WERI-Rb-1 (cell line): ENCODE measurements around the gene ATP6V1C2.
"Not testable (repeated sequence)": the region's sequence is repeated elsewhere in the genome, so short reads cannot be mapped to it uniquely, and the experiment has no call there.

Source experiments
- DNase-seq: peaks from one replicate; pipeline ENCODE4 v3.0.0-alpha.2; 2020
- H3K27ac ChIP-seq: fragments of 250-450 bp; sonication (Bioruptor Pico); 2 replicates; pipeline ENCODE4 v1.5.1; 2020; ENCODE audit warnings: mild to moderate bottlenecking, moderate library complexity
- H3K27me3 ChIP-seq: fragments of 250-450 bp; sonication (Bioruptor Pico); 2 replicates; pipeline ENCODE4 v1.5.1; 2021; ENCODE audit warnings: mild to moderate bottlenecking, low read depth, moderate library complexity; ENCODE audit not compliant: insufficient read depth, severe bottlenecking
- H3K36me3 ChIP-seq: fragments of 250-450 bp; sonication (Bioruptor Pico); 2 replicates; pipeline ENCODE4 v1.5.1; 2020; ENCODE audit warnings: mild to moderate bottlenecking, moderate library complexity
- H3K4me3 ChIP-seq: 2 replicates; pipeline ENCODE4 v1.5.1; 2011; ENCODE audit warnings: low read depth, mild to moderate bottlenecking, control low read depth, low read length
- H3K9me3 ChIP-seq: fragments of 250-450 bp; sonication (Bioruptor Pico); 2 replicates; pipeline ENCODE4 v1.5.1; 2021; ENCODE audit warnings: mild to moderate bottlenecking, moderate library complexity; ENCODE audit not compliant: severe bottlenecking
- TF ChIP-seq, protein P1 (sequence below): IDR thresholded peaks from 2 replicates; pipeline ENCODE4 v1.5.1; 2011; ENCODE audit warnings: low read depth, mild to moderate bottlenecking, control low read depth, inconsistent platforms, low read length

Gene ATP6V1C2

DNA sequence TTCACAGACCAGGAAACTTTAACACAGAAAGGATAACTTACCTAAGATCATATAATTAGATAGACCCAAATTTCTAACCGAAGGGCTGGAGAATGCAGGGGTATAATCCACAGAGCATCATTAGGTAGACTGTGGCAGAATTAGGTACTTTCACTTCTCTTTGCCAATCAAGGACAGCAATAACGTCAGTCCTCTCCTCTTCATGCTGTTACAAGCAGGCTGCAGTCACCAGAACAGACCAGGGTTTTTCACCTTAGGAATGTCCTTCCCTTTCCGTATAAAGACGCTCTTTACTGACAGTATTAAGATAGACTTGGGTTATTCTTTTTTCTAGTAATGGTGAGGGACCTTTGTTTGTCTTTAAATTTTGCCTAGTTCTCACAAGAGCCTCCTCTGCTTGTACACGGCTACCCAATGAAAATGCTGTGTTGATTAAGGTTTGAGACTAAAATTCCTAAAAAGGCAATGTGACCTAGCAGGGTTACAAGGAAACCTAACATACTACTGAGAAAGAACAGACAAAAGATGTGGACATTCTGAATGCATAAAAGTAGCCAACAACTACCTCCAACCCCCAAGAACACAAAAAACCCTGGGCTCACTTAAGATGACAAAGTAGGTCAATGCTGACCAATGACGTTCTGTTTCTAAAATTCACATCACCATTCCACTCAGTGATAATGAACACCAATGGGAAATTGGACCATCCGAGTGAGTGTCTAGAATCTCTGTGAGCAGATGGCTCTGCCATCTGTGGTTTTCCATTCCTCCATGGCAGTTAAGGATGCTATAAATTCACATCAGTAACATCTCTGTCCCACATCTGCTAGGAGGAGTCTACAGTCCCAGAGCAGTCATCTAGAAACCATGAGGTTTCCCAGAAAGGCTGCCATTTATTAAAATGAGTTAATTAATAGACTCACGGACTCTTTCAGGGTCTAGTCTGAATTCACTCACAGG is 89.1 kb downstream of the ATP6V1C2 start:
- H3K27me3 ChIP-seq = no peaks in the 10 kb centered on the region
- H3K4me3 ChIP-seq = no peak overlapping the region
- no peak overlapping the region for H3K27ac ChIP-seq
- TF ChIP-seq, protein P1, sequence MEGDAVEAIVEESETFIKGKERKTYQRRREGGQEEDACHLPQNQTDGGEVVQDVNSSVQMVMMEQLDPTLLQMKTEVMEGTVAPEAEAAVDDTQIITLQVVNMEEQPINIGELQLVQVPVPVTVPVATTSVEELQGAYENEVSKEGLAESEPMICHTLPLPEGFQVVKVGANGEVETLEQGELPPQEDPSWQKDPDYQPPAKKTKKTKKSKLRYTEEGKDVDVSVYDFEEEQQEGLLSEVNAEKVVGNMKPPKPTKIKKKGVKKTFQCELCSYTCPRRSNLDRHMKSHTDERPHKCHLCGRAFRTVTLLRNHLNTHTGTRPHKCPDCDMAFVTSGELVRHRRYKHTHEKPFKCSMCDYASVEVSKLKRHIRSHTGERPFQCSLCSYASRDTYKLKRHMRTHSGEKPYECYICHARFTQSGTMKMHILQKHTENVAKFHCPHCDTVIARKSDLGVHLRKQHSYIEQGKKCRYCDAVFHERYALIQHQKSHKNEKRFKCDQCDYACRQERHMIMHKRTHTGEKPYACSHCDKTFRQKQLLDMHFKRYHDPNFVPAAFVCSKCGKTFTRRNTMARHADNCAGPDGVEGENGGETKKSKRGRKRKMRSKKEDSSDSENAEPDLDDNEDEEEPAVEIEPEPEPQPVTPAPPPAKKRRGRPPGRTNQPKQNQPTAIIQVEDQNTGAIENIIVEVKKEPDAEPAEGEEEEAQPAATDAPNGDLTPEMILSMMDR = no peak
- peaks cover 54% of the 10 kb centered on the region for H3K36me3 ChIP-seq
- H3K9me3 ChIP-seq = no peaks in the 10 kb centered on the region
- DNase-seq = no peak

DNA sequence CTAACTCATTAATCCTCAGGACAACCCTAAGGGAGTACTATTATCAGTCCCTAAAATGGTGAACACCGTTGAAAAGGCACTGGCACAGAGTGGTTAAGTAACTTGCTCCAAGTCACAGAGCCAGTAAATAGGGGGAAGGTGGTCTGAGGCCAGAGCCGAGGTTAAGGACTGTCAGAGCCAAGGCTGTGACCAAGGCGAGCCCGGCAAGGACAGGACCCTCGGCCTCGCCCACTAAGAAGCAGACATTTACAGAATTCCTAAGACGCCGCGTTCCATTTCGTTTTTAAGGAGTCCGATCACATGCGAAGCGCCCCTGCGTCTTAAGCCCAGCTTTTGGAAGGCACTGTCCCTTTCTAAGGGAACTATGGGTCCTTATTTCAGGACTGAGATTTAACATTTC is 90.1 kb downstream of the ATP6V1C2 start:
- TF ChIP-seq, protein P1 = no peak
- Histone ChIP-seq H3K27ac (peak overlapping the region; percentile 98), H3K9me3 (no peaks in the 10 kb centered on the region), H3K27me3 (no peaks in the 10 kb centered on the region), H3K4me3 (peak overlapping the region; percentile 81), H3K36me3 (peaks cover 54% of the 10 kb centered on the region)
- DNase-seq = no peak

DNA sequence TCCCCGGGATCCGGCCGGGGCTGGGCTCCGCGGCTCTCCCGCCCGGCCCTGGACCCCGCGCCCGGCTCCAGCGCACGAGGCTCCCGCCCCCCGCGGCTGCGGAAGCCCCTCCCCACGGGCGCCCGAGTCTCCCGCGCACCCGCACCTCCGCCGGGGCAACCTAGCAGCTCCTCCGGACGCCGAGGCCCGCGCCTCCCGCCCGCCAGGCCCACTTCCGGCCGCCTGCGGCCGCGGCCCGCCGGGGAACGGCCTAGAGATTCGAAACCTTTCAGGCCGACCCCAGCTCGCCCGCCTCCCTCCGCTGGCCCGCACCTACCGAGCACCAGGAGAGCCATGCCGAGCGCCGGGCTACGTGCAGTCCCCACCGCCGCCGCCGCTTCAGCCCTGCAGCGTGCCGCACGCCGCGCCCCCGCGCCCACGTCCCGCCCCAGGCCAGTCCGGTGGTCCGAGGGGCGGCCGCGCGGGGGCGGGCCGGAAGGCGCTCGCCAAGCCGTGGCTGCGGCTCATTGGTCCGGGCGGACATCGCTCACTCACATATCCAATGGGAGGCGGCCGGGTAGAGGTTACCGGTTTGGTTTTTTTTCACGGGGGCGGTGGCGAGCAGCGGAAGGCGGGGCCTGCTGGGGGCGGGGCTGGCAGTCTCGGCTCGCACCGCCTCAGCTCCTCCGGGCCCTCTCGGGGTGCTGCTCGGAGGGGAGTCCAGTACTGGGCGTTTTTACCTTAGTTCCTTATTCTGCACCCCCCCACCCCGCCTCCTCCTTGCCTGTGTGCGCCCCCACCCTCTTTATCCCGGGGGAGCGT is 91.1 kb downstream of the ATP6V1C2 start, which contains the start of gene PDIA6:
Gene PDIA6, minus strand, starts transcription at position 424 of the 801 bp plus-strand sequence. Its CDS starts 89 bp downstream, at position 335.
- Histone ChIP-seq H3K27ac (peak within 1 kb of the TSS; percentile 98), H3K27me3 (no peaks in the 10 kb centered on the region), H3K9me3 (no peaks in the 10 kb centered on the region), H3K36me3 (peaks cover 44% of the 10 kb centered on the region), H3K4me3 (peak within 1 kb of the TSS; percentile 81)
- TF ChIP-seq, protein P1 = no peak
- DNase-seq = peak; percentile 99

DNA sequence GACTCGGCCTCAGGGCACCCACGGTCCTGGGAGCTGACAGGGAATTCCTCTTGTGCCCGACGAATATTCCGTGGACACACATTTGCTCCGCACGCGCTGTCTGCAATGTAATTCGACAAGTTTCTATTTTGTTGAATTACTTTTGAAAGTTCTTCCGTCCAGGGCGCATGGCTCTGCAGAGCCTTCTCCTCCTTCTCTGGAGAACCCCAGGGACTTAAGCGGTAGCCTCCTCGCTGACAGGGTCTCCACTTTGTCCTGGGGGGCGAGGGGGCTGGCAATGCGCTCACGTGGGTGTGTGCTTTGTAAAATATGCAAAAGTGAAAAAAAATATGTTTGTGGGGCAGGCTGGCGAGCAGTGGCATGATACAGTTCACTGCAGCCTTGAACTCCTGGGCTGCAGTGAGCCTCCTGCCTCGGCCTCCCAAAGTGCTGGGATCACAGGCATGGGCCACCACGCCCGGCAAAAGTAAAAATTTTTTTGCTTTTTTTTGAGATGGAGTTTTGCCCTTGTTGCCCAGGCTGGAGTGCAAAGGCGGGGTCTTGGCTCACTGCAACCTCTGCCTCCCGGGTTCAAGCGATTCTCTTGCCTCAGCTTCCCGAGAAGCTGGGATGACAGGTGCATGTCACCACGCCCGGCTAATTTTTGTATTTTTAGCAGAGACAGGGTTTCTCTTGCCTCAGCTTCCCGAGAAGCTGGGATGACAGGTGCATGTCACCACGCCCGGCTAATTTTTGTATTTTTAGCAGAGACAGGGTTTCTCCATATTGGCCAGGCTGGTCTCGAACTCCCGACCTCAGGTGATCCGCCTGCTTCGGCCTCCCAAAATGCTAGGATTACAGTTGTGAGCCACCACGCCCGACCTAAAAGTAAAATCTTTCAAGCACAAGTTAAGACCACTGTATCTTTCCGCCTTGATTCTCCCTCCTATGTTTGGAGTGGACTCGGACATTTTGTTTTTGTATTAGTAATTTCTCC is 92.0 kb downstream of the ATP6V1C2 start:
- H3K36me3 ChIP-seq = peaks cover 35% of the 10 kb centered on the region
- H3K27ac ChIP-seq = peak overlapping the region; percentile 46
- H3K9me3 ChIP-seq, DNase-seq, H3K27me3 ChIP-seq: not testable (repeated sequence)
- H3K4me3 ChIP-seq = peak overlapping the region; percentile 64

DNA sequence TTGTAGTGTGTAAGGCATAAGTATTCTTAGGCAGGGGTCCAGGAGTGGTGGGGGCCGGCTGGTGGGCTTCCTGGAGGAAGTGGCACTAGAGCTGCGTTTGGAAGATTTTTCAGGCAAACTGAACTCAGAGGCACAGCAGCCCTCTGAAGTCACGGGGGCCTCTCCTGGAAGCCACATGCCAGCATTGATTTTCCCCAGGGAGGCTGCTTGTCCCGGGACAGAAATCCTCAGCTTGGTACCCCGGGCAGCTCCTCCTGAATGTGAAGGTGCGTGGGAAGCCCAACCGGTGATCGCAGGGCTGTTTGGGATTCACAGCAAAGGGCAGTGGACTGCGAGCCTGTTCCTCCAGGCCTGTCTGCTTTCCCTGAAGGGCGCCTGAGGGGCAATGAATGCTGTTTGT is 92.7 kb downstream of the ATP6V1C2 start:
- no peak overlapping the region for H3K27ac ChIP-seq
- no peaks in the 10 kb centered on the region for H3K27me3 ChIP-seq
- peaks cover 28% of the 10 kb centered on the region for H3K36me3 ChIP-seq
- H3K4me3 ChIP-seq = no peak overlapping the region
- no peaks in the 10 kb centered on the region for H3K9me3 ChIP-seq
- TF ChIP-seq, protein P1 = no peak
- no peak for DNase-seq
